GM21447 (cell line): ENCODE measurements around the gene TSSK3.

Experiments used
- ATAC-seq: cut with Tn5 transposase; IDR thresholded peaks from one replicate; pipeline ENCODE4 v1.9.1; 2021; ENCODE audit not compliant: unreplicated experiment

TSSK3 gene

GRCh38 chr1:32361308-32361673 is 1.0 kb upstream of the TSSK3 start:
- no peak for ATAC-seq

GRCh38 chr1:32361674-32362473 is 465 bp upstream of the TSSK3 start:
- no peak for ATAC-seq

GRCh38 chr1:32363713-32364112 is 1.4 kb downstream of the TSSK3 start:
- ATAC-seq: no peak

- no peak for ATAC-seq
Observed at GRCh38 chr1:32364836-32365235, 2.5 kb downstream of the TSSK3 start.

- no peak for ATAC-seq
Observed at GRCh38 chr1:32365445-32365844, 3.1 kb downstream of the TSSK3 start.

- ATAC-seq: no peak
Observed at GRCh38 chr1:32367912-32368635, 5.7 kb downstream of the TSSK3 start.

- ATAC-seq: no peak
Observed at GRCh38 chr1:32372149-32372756, 9.9 kb downstream of the TSSK3 start.

GRCh38 chr1:32373996-32374592 is 11.8 kb downstream of the TSSK3 start:
- ATAC-seq: no peak

GRCh38 chr1:32376199-32376598 is 13.9 kb downstream of the TSSK3 start:
- no peak for ATAC-seq

GRCh38 chr1:32377541-32378220 is 15.3 kb downstream of the TSSK3 start:
- no peak for ATAC-seq

- ATAC-seq: no peak
Observed at GRCh38 chr1:32380057-32380456, 17.7 kb downstream of the TSSK3 start.

GRCh38 chr1:32386676-32387392 is 24.5 kb downstream of the TSSK3 start:
- no peak for ATAC-seq

- ATAC-seq: no peak
Observed at GRCh38 chr1:32388641-32389040, 26.3 kb downstream of the TSSK3 start.

- no peak for ATAC-seq
Observed at GRCh38 chr1:32390904-32391870, 28.8 kb downstream of the TSSK3 start.

GRCh38 chr1:32392325-32392724 is 30.0 kb downstream of the TSSK3 start:
- ATAC-seq: no peak

- no peak for ATAC-seq
Observed at GRCh38 chr1:32393136-32393535, 30.8 kb downstream of the TSSK3 start.

GRCh38 chr1:32393832-32394140 is 31.4 kb downstream of the TSSK3 start:
- ATAC-seq: peak; percentile 7

- peak; percentile 94 for ATAC-seq
Observed at GRCh38 chr1:32394141-32394889, 32.0 kb downstream of the TSSK3 start, which contains the start of gene BSDC1. BSDC1 (minus strand) TSS chr1:32394441; CDS start chr1:32394414, 27 bp downstream.
